HepG2 (cell line): ENCODE data around the gene NET1. TPM values are rescaled to one million over a fixed set of nuclear protein-coding genes. Genes with fewer than 3 reads are reported as not detected.
A peak's percentile ranks its signal among the peaks of the same experiment; 100 is the strongest.

Experiments
- ATAC-seq: fragments of 200-7000 bp; cut with Tn5 transposase; 3 replicates; pipeline ENCODE4 v1.9.1; 2020; ENCODE audit warnings: mild to moderate bottlenecking, moderate library complexity
- BruUV-seq: library from RNA; stranded (reverse); fragments of 400-500 nt; replicated peaks from 2 replicates; lab custom pipeline; 2021; lab: Mats Ljungman, UMichigan
- CTCF ChIA-PET: fragments of 300-600 bp; formaldehyde crosslinking; extraction: SDS; loops from one replicate; lab custom pipeline; 2021; ENCODE audit warnings: low total read pairs, inconsistent platforms, low intra/inter-chr PET ratio; lab: Yijun Ruan, JAX
- POLR2A ChIA-PET: fragments of 350-600 bp; sonication (Branson Sonifier 250); formaldehyde crosslinking; loops from one replicate; lab custom pipeline; 2020; ENCODE audit warnings: antibody characterized with exemption, inconsistent platforms; lab: Yijun Ruan, JAX
- DNase-seq: peaks from one replicate; pipeline ENCODE4 v3.0.0-alpha.2; 2015; ENCODE audit warnings: low spot score
- FAIRE-seq: peaks from 3 replicates; lab custom pipeline; 2011; peaks lifted over from hg19 to GRCh38; lab: Jason Lieb, UNC
- H2AFZ ChIP-seq: one replicate; pipeline ENCODE4 v1.6.1; 2011; ENCODE audit warnings: low read length, inconsistent platforms
- H3K27ac ChIP-seq: fragments of 300-600 bp; 3 replicates; pipeline ENCODE4 v1.8.0; 2011; ENCODE audit warnings: mixed run types, mild to moderate bottlenecking, mixed read lengths, low read length, inconsistent platforms; ENCODE audit not compliant: insufficient read depth; ENCODE audit errors: extremely low read length
- H3K27me3 ChIP-seq, 2 experiments: fragments of 200-600 bp in 1 of 2; 2 replicates in 1 of 2; 3 replicates in 1 of 2; pipeline versions ENCODE4 v1.6.0 to v1.8.0; 2011; ENCODE audit warnings: low read length in 2 of 2, mild to moderate bottlenecking in 2 of 2, moderate library complexity in 2 of 2, inconsistent platforms in 1 of 2; ENCODE audit not compliant: insufficient read depth in 2 of 2, control insufficient read depth in 1 of 2
- H3K36me3 ChIP-seq, 2 experiments: fragments of 200-600 bp in 1 of 2; replicated peaks in 1 of 2; 2 replicates in 1 of 2; 3 replicates in 1 of 2; pipeline versions ENCODE4 v1.5.1 to v1.8.0; 2011; ENCODE audit warnings: low read length in 2 of 2, inconsistent platforms in 1 of 2; ENCODE audit not compliant: insufficient read depth in 2 of 2, control insufficient read depth in 1 of 2
- H3K4me1 ChIP-seq: 2 replicates; pipeline ENCODE4 v1.5.1; 2012; ENCODE audit warnings: low read length, inconsistent platforms; ENCODE audit not compliant: insufficient read depth
- H3K4me2 ChIP-seq: 2 replicates; pipeline ENCODE4 v1.6.0; 2011; ENCODE audit warnings: low read depth, low read length, inconsistent platforms
- H3K4me3 ChIP-seq, 3 experiments: fragments of 200-600 bp in 1 of 3; sonication (generic), shearing (Covaris generic) in 1 of 3; replicated peaks in 1 of 3; 2 replicates each; pipeline ENCODE4 v1.5.1; 2011 to 2016; ENCODE audit warnings: low read length in 3 of 3, inconsistent platforms in 2 of 3, low read depth in 2 of 3, mild to moderate bottlenecking in 2 of 3, control low read depth in 1 of 3, mixed read lengths in 1 of 3; ENCODE audit not compliant: insufficient read depth in 1 of 3
- H3K79me2 ChIP-seq: one replicate; pipeline ENCODE4 v1.6.1; 2011; ENCODE audit warnings: low read length, inconsistent platforms; ENCODE audit not compliant: insufficient read depth
- H3K9ac ChIP-seq: 2 replicates; pipeline ENCODE4 v1.6.0; 2011; ENCODE audit warnings: mild to moderate bottlenecking, low read depth, low read length, inconsistent platforms; ENCODE audit not compliant: insufficient read depth
- H3K9me3 ChIP-seq: 2 replicates; pipeline ENCODE4 v1.5.1; 2012; ENCODE audit warnings: mild to moderate bottlenecking, low read length
- H4K20me1 ChIP-seq: 2 replicates; pipeline ENCODE4 v1.6.0; 2011; ENCODE audit warnings: inconsistent platforms, mild to moderate bottlenecking, low read length, moderate library complexity; ENCODE audit not compliant: insufficient read depth
- ADNP ChIP-seq: sonication (generic); formaldehyde crosslinking; IDR thresholded peaks from 2 replicates; pipeline ENCODE4 v1.4.0; 2020; ENCODE audit warnings: missing genetic modification reagents
- ARID4A ChIP-seq: sonication (generic); formaldehyde crosslinking; IDR thresholded peaks from 2 replicates; pipeline ENCODE4 v1.5.0; 2020; ENCODE audit warnings: mild to moderate bottlenecking, missing genetic modification reagents, borderline replicate concordance
- BORCS8-MEF2B ChIP-seq: sonication (generic); formaldehyde crosslinking; IDR thresholded peaks from 2 replicates; pipeline ENCODE4 v1.8.0; 2022; ENCODE audit warnings: mild to moderate bottlenecking, missing genetic modification reagents
- CAMTA2 ChIP-seq: sonication (generic); formaldehyde crosslinking; IDR thresholded peaks from 2 replicates; pipeline ENCODE4 v1.4.0; 2020; ENCODE audit warnings: mild to moderate bottlenecking, missing genetic modification reagents, borderline replicate concordance
- CENPX ChIP-seq: sonication (generic); formaldehyde crosslinking; IDR thresholded peaks from 2 replicates; pipeline ENCODE4 v1.9.0; 2021; ENCODE audit warnings: mild to moderate bottlenecking, missing genetic modification reagents, moderate library complexity
- CSRNP2 ChIP-seq: sonication (generic); formaldehyde crosslinking; conservative IDR thresholded peaks from 2 replicates; pipeline ENCODE4 v1.8.0; 2022; ENCODE audit warnings: low read depth, missing genetic modification reagents
- FOXK2 ChIP-seq: fragments of 450-650 bp; IDR thresholded peaks from 2 replicates; pipeline ENCODE4 v1.6.1; 2016
- MED1 ChIP-seq: sonication (generic); formaldehyde crosslinking; IDR thresholded peaks from 2 replicates; pipeline ENCODE4 v1.4.0; 2020; ENCODE audit warnings: missing genetic modification reagents
- SMARCE1 ChIP-seq: fragments of 450-650 bp; IDR thresholded peaks from 2 replicates; pipeline ENCODE4 v1.6.1; 2017; ENCODE audit warnings: borderline replicate concordance
- SNAPC5 ChIP-seq: sonication (generic); formaldehyde crosslinking; IDR thresholded peaks from 2 replicates; pipeline ENCODE4 v1.8.1; 2023; ENCODE audit warnings: mild to moderate bottlenecking, missing genetic modification reagents, borderline replicate concordance
- ZBTB21 ChIP-seq: sonication (generic); formaldehyde crosslinking; IDR thresholded peaks from 2 replicates; pipeline ENCODE4 v1.4.0; 2020; ENCODE audit warnings: missing genetic modification reagents
- ZBTB7A ChIP-seq: sonication (generic); formaldehyde crosslinking; IDR thresholded peaks from 2 replicates; pipeline ENCODE4 v1.8.0; 2022; ENCODE audit warnings: mild to moderate bottlenecking, missing genetic modification reagents
- ZNF280B ChIP-seq: sonication (generic); formaldehyde crosslinking; IDR thresholded peaks from 2 replicates; pipeline ENCODE4 v1.5.0; 2020; ENCODE audit warnings: missing genetic modification reagents, mild to moderate bottlenecking, borderline replicate concordance
- ZNF335 ChIP-seq: sonication (generic); formaldehyde crosslinking; IDR thresholded peaks from 2 replicates; pipeline ENCODE4 v1.4.0; 2020; ENCODE audit warnings: missing genetic modification reagents
- ZNF724P ChIP-seq: sonication (generic); formaldehyde crosslinking; IDR thresholded peaks from 2 replicates; pipeline ENCODE4 v1.8.0; 2022; ENCODE audit warnings: missing genetic modification reagents, borderline replicate concordance
- ZSCAN20 ChIP-seq: sonication (generic); formaldehyde crosslinking; IDR thresholded peaks from 2 replicates; pipeline ENCODE4 v1.4.0; 2020; ENCODE audit warnings: missing genetic modification reagents, mild to moderate bottlenecking, borderline replicate concordance
- ZSCAN21 ChIP-seq: sonication (generic); formaldehyde crosslinking; IDR thresholded peaks from 2 replicates; pipeline ENCODE4 v1.8.0; 2022; ENCODE audit warnings: mild to moderate bottlenecking, missing genetic modification reagents, moderate library complexity, borderline replicate concordance
- WGBS: methylation state at CpG from one replicate; pipeline ENCODE4 v1.1.6; 2017; ENCODE audit warnings: low lambda C conversion rate; 5-methylcytosine and 5-hydroxymethylcytosine counted together
- in situ Hi-C: cut with HindIII; loops from 2 replicates; pipeline ENCODE4 v1.10.0; 2017; ENCODE audit warnings: low pct_unique_long_range_greater_than_20kb; ENCODE audit not compliant: extremely low pct_ligation_motif_present
- intact Hi-C: fragments of 100-400 bp; cut with micrococcal nuclease; formaldehyde crosslinking; loops from one replicate; pipeline ENCODE4 v1.10.0; 2022; ENCODE audit not compliant: unreplicated experiment
- polyA plus RNA-seq, 8 experiments: library from polyadenylated mRNA; depleted of rRNA in 3 of 8; stranded (reverse) in 7 of 8; unstranded in 1 of 8; fragments of >200 nt; fragmentation: Illumina TruSeq in 4 of 8; extraction: Trizol in 4 of 8; gene quantifications; 2 replicates each; pipeline versions ENCODE4 v1.2.1 to v1.2.3, GENCODE V29; 2011 to 2016; ENCODE audit warnings: low read depth in 4 of 8, missing spikeins in 1 of 8, mixed read lengths in 1 of 8; ENCODE audit not compliant: insufficient read depth in 1 of 8
- total RNA-seq, 5 experiments: library from RNA; depleted of rRNA; stranded (reverse); fragments of >200 nt; fragmentation: Illumina TruSeq; extraction: Trizol; gene quantifications; 2 replicates each; pipeline ENCODE4 v1.2.3, GENCODE V29; 2016; ENCODE audit warnings: low read depth in 1 of 5

The NET1 gene
- total and polyA plus RNA-seq, 2 of the 13 experiments (the other 11 are each of a cell fraction or from before 2014, with no cell fraction given) = 48.1 to 65.8 TPM

- Histone ChIP-seq H3K9ac (no peak overlapping the region), H3K4me2 (no peak overlapping the region), H4K20me1 (no peaks in the 10 kb centered on the region), H3K4me3 (no peak overlapping the region), H3K9me3 (no peaks in the 10 kb centered on the region), H3K27ac (no peak overlapping the region), H2AFZ (no peak overlapping the region), H3K36me3 (peaks cover 3 to 8% of the 10 kb centered on the region in 2 experiments; a peak in 3 of 5 replicates), H3K79me2 (peaks cover 2% of the 10 kb centered on the region), H3K27me3 (no peaks in the 10 kb centered on the region), H3K4me1 (peaks cover 17% of the 10 kb centered on the region)
- ChIA-PET POLR2A (interaction anchor here (1.2 to 1.5 kb wide), 2 partner anchors 12 to 13 kb away, joined by 5 to 7 read pairs; no protein-coding TSS in a partner anchor), CTCF (interaction anchor here (1.6 to 2.8 kb wide), 3 partner anchors 141 to 619 kb away, joined by 3 to 32 read pairs (median 25); no protein-coding TSS in a partner anchor)
- in situ Hi-C loops (loop anchor here (10.0 kb wide), 1 partner anchor 609 kb away; the partner anchor contains the start of gene AKR1E2), intact Hi-C loops (loop anchor here (1.0 to 10.0 kb wide), 4 partner anchors 50 to 619 kb away; no protein-coding TSS in a partner anchor)
- BruUV-seq = no TSS peak
- DNase-seq = peak; percentile 41
- peak; percentile 68 for FAIRE-seq
- WGBS = 68% methylated on average over 3 of the region's 3 CpGs
- peak; percentile 66; the same call in 2 of the 3 replicates for ATAC-seq
- TF ChIP-seq ZNF280B (CRISPR knock-in tag) (no peak), ZBTB7A (CRISPR knock-in tag) (no peak), ZNF335 (no peak), ZSCAN21 (CRISPR knock-in tag) (no peak), ZBTB21 (CRISPR knock-in tag) (no peak), CAMTA2 (CRISPR knock-in tag) (no peak), SMARCE1 (no peak), BORCS8-MEF2B (no peak), CENPX (no peak), ADNP (CRISPR knock-in tag) (no peak), ZNF724P (no peak), ARID4A (CRISPR knock-in tag) (no peak), ZSCAN20 (no peak), CSRNP2 (CRISPR knock-in tag) (no peak), SNAPC5 (CRISPR knock-in tag) (no peak), MED1 (no peak), FOXK2 (no peak)
Measured at GRCh38 chr10:5434017-5434753, 21.8 kb downstream of the NET1 start.
